Nephron progenitor cell (in vitro differentiated cells): ENCODE measurements around the gene CHD2.

Experiments used
- DNase-seq: peaks from one replicate; pipeline ENCODE4 v3.0.0; 2021
- H3K27ac Mint-ChIP-seq: 2 replicates; pipeline ENCODE4 v1.8.0; 2021; ENCODE audit warnings: mild to moderate bottlenecking, moderate library complexity, mixed read lengths
- H3K27me3 Mint-ChIP-seq: 2 replicates; pipeline ENCODE4 v1.8.0; 2021; ENCODE audit warnings: mild to moderate bottlenecking, low read depth, mixed read lengths; ENCODE audit not compliant: poor library complexity
- H3K36me3 Mint-ChIP-seq: 2 replicates; pipeline ENCODE4 v1.8.0; 2021; ENCODE audit warnings: low read depth, mixed read lengths
- H3K4me1 Mint-ChIP-seq: 2 replicates; pipeline ENCODE4 v1.8.0; 2021; ENCODE audit warnings: mixed read lengths
- H3K4me3 Mint-ChIP-seq: 2 replicates; pipeline ENCODE4 v1.8.0; 2021; ENCODE audit warnings: mild to moderate bottlenecking, moderate library complexity, mixed read lengths
- H3K9me3 Mint-ChIP-seq: 2 replicates; pipeline ENCODE4 v1.8.0; 2021; ENCODE audit warnings: mild to moderate bottlenecking, moderate library complexity, mixed read lengths
- CTCF ChIP-seq: fragments of 200-600 bp; sonication (generic); IDR thresholded peaks from 2 replicates; pipeline ENCODE4 v1.5.0; 2021; ENCODE audit warnings: antibody characterized with exemption

CHD2 gene

GRCh38 chr15:92920595-92921161 lies 20.6 kb downstream of the CHD2 start:
- DNase-seq = no peak
- no peak overlapping the region for H3K4me3 Mint-ChIP-seq
- H3K27me3 Mint-ChIP-seq = no peaks in the 10 kb centered on the region
- peaks cover 78% of the 10 kb centered on the region for H3K36me3 Mint-ChIP-seq
- H3K4me1 Mint-ChIP-seq = peaks cover 78% of the 10 kb centered on the region
- TF ChIP-seq CTCF = no peak
- peak overlapping the region; percentile 72 for H3K27ac Mint-ChIP-seq
- H3K9me3 Mint-ChIP-seq = no peaks in the 10 kb centered on the region

GRCh38 chr15:92921215-92922131 lies 21.3 kb downstream of the CHD2 start:
- no peak for TF ChIP-seq CTCF
- Mint-ChIP-seq H3K4me1 (peaks cover 70% of the 10 kb centered on the region), H3K4me3 (no peak overlapping the region), H3K27ac (peak overlapping the region; percentile 87), H3K36me3 (peaks cover 78% of the 10 kb centered on the region), H3K9me3 (no peaks in the 10 kb centered on the region), H3K27me3 (no peaks in the 10 kb centered on the region)
- DNase-seq = no peak

GRCh38 chr15:92922418-92923002 lies 22.4 kb downstream of the CHD2 start:
- Mint-ChIP-seq H3K27ac (peak overlapping the region; percentile 87), H3K4me1 (peaks cover 67% of the 10 kb centered on the region), H3K27me3 (no peaks in the 10 kb centered on the region), H3K36me3 (peaks cover 78% of the 10 kb centered on the region), H3K9me3 (no peaks in the 10 kb centered on the region), H3K4me3 (no peak overlapping the region)
- no peak for DNase-seq
- no peak for TF ChIP-seq CTCF

GRCh38 chr15:92924216-92924615 lies 24.1 kb downstream of the CHD2 start:
- H3K27me3 Mint-ChIP-seq = no peaks in the 10 kb centered on the region
- peaks cover 90% of the 10 kb centered on the region for H3K36me3 Mint-ChIP-seq
- H3K4me3 Mint-ChIP-seq = no peak overlapping the region
- TF ChIP-seq CTCF = no peak
- DNase-seq = no peak
- peaks cover 75% of the 10 kb centered on the region for H3K4me1 Mint-ChIP-seq
- no peaks in the 10 kb centered on the region for H3K9me3 Mint-ChIP-seq
- H3K27ac Mint-ChIP-seq = peak overlapping the region; percentile 81

GRCh38 chr15:92925454-92925853 lies 25.3 kb downstream of the CHD2 start:
- Mint-ChIP-seq H3K27ac (no peak overlapping the region), H3K4me1 (peaks cover 73% of the 10 kb centered on the region), H3K36me3 (peaks cover 92% of the 10 kb centered on the region)

More at GRCh38 chr15:92925454-92925853, 25.3 kb downstream of the CHD2 start:
- no peak for DNase-seq
- no peaks in the 10 kb centered on the region for H3K27me3 Mint-ChIP-seq
- no peak overlapping the region for H3K4me3 Mint-ChIP-seq
- TF ChIP-seq CTCF = no peak
- H3K9me3 Mint-ChIP-seq = no peaks in the 10 kb centered on the region
